Endothelial cell of umbilical vein (primary cell): Measurements from ENCODE around the gene ZFX. TPM values are rescaled to one million over a fixed set of nuclear protein-coding genes. Genes with fewer than 3 reads are reported as not detected.

ENCODE experiments used
- BruUV-seq: library from RNA; stranded (reverse); fragments of 400-500 nt; replicated peaks from 2 replicates; lab custom pipeline; 2021; lab: Mats Ljungman, UMichigan
- CTCF ChIA-PET: fragments of 300-600, 350-600 bp; sonication (Branson Sonifier 250); formaldehyde crosslinking; loops from one replicate; lab custom pipeline; 2021; ENCODE audit warnings: antibody characterized with exemption, inconsistent platforms; lab: Charles Lee
- POLR2A ChIA-PET: fragments of 300-600, 350-600 bp; sonication (Branson Sonifier 250); formaldehyde crosslinking; loops from one replicate; lab custom pipeline; 2021; ENCODE audit warnings: antibody characterized with exemption, inconsistent platforms; lab: Charles Lee
- DNase-seq: peaks from one replicate; pipeline ENCODE4 v3.0.0-alpha.2; 2011; ENCODE audit warnings: low read depth, low spot score
- FAIRE-seq: peaks from 2 replicates; lab custom pipeline; 2011; peaks lifted over from hg19 to GRCh38; lab: Jason Lieb, UNC
- H2AFZ ChIP-seq: 2 replicates; pipeline ENCODE4 v1.6.0; 2012; ENCODE audit warnings: low read depth, low read length, control low read depth, inconsistent platforms
- H3K27ac ChIP-seq: 2 replicates; pipeline ENCODE4 v1.5.1; 2011; ENCODE audit warnings: low read depth, mild to moderate bottlenecking, control low read depth, low read length, moderate library complexity; ENCODE audit not compliant: insufficient read depth
- H3K27me3 ChIP-seq, 2 experiments: 2 replicates each; pipeline versions ENCODE4 v1.6.0 to v1.6.1; 2011; ENCODE audit warnings: low read length in 2 of 2, mixed read lengths in 1 of 2; ENCODE audit not compliant: control insufficient read depth in 2 of 2, insufficient read depth in 2 of 2
- H3K36me3 ChIP-seq, 2 experiments: 2 replicates in 1 of 2; 3 replicates in 1 of 2; pipeline ENCODE4 v1.5.1; 2011; ENCODE audit warnings: low read length in 2 of 2, mild to moderate bottlenecking in 1 of 2, moderate library complexity in 1 of 2; ENCODE audit not compliant: control insufficient read depth in 2 of 2, insufficient read depth in 2 of 2; ENCODE audit errors: extremely low read depth in 1 of 2
- H3K4me1 ChIP-seq: 3 replicates; pipeline ENCODE4 v1.5.1; 2011; ENCODE audit warnings: mild to moderate bottlenecking, low read length; ENCODE audit not compliant: control insufficient read depth, insufficient read depth; ENCODE audit errors: extremely low read depth
- H3K4me2 ChIP-seq: 2 replicates; pipeline ENCODE4 v1.6.1; 2011; ENCODE audit warnings: low read length, control low read depth, mixed read lengths; ENCODE audit not compliant: insufficient read depth
- H3K4me3 ChIP-seq, 3 experiments: fragments of 200-600 bp in 1 of 3; sonication (generic), shearing (Covaris generic) in 1 of 3; replicated peaks in 1 of 3; 2 replicates each; pipeline ENCODE4 v1.5.1; 2011 to 2016; ENCODE audit warnings: control low read depth in 3 of 3, low read length in 3 of 3, mild to moderate bottlenecking in 2 of 3, inconsistent platforms in 1 of 3, low read depth in 1 of 3, moderate library complexity in 1 of 3; ENCODE audit not compliant: insufficient read depth in 1 of 3
- H3K79me2 ChIP-seq: 2 replicates; pipeline ENCODE4 v1.6.0; 2012; ENCODE audit warnings: low read length, inconsistent platforms; ENCODE audit not compliant: control insufficient read depth, insufficient read depth
- H3K9ac ChIP-seq: replicated peaks from 2 replicates; pipeline ENCODE3; 2011; ENCODE audit warnings: low read length, control low read depth; ENCODE audit not compliant: insufficient read depth; ENCODE audit errors: extremely low read depth
- H3K9me1 ChIP-seq: replicated peaks from 3 replicates; pipeline ENCODE4 v1.6.0; 2011; ENCODE audit warnings: mild to moderate bottlenecking, low read length; ENCODE audit not compliant: control insufficient read depth, insufficient read depth; ENCODE audit errors: extremely low read depth
- H3K9me3 ChIP-seq: replicated peaks from 2 replicates; pipeline ENCODE4 v1.5.1; 2012; ENCODE audit warnings: low read length, inconsistent platforms; ENCODE audit not compliant: control insufficient read depth, insufficient read depth
- H4K20me1 ChIP-seq: replicated peaks from 2 replicates; pipeline ENCODE3; 2011; ENCODE audit warnings: mild to moderate bottlenecking, low read length; ENCODE audit not compliant: control insufficient read depth, insufficient read depth; ENCODE audit errors: extremely low read depth
- EZH2 ChIP-seq: IDR thresholded peaks from 2 replicates; pipeline ENCODE4 v1.6.1; 2012; ENCODE audit warnings: borderline replicate concordance, low read depth, mild to moderate bottlenecking, moderate library complexity, low read length, inconsistent platforms; ENCODE audit not compliant: severe bottlenecking
- FOS ChIP-seq: IDR thresholded peaks from 2 replicates; pipeline ENCODE4 v1.6.1; 2011; ENCODE audit warnings: mild to moderate bottlenecking, low read length, moderate library complexity, borderline replicate concordance; ENCODE audit not compliant: insufficient read depth
- JUN ChIP-seq: IDR thresholded peaks from 2 replicates; pipeline ENCODE4 v1.6.1; 2011; ENCODE audit warnings: borderline replicate concordance, low read depth; ENCODE audit not compliant: insufficient read length, insufficient read depth
- MYC ChIP-seq: IDR thresholded peaks from one replicate; pipeline ENCODE4 v1.6.1; 2011; ENCODE audit warnings: mild to moderate bottlenecking, low read depth, low read length
- dilution Hi-C: fragments of 300-500 bp; cut with MboI; formaldehyde crosslinking; loops from one replicate; pipeline ENCODE4 v1.15.0; 2019; ENCODE audit warnings: low sequenced_read_pairs; ENCODE audit not compliant: extremely low pct_ligation_motif_present
- intact Hi-C: fragments of 100-400 bp; cut with micrococcal nuclease; formaldehyde crosslinking; loops from one replicate; pipeline ENCODE4 v1.10.0; 2022
- polyA plus RNA-seq, 4 experiments: library from polyadenylated mRNA; depleted of rRNA in 3 of 4; stranded (reverse) in 3 of 4; unstranded in 1 of 4; fragments of >200 nt; gene quantifications; 2 replicates each; pipeline versions ENCODE4 v1.2.1 to v1.2.3, GENCODE V29; 2011 to 2012; ENCODE audit warnings: missing spikeins in 1 of 4
- total RNA-seq: library from RNA; stranded (reverse); gene quantifications from 2 replicates; pipeline ENCODE4 v1.2.3, GENCODE V29; 2021
- TF ChIP-seq, protein P1 (sequence below): IDR thresholded peaks from 2 replicates; pipeline ENCODE4 v1.6.1; 2011; ENCODE audit not compliant: insufficient read depth, insufficient read length
- TF ChIP-seq, protein P2 (sequence below), 2 donors: IDR thresholded peaks; 1 replicate in 1 of 2; 2 replicates in 1 of 2; pipeline ENCODE4 v1.5.1; 2011; ENCODE audit warnings: low read length in 2 of 2, mild to moderate bottlenecking in 2 of 2, moderate library complexity in 2 of 2, control low read depth in 1 of 2, inconsistent platforms in 1 of 2, low read depth in 1 of 2; ENCODE audit not compliant: insufficient read depth in 1 of 2; ENCODE audit errors: extremely low read depth in 1 of 2

Gene ZFX
- total and polyA plus RNA-seq, 2 donors (not counting 3 experiments of a cell fraction or from before 2014, with no cell fraction given) = 11.4 to 34.1 TPM

DNA sequence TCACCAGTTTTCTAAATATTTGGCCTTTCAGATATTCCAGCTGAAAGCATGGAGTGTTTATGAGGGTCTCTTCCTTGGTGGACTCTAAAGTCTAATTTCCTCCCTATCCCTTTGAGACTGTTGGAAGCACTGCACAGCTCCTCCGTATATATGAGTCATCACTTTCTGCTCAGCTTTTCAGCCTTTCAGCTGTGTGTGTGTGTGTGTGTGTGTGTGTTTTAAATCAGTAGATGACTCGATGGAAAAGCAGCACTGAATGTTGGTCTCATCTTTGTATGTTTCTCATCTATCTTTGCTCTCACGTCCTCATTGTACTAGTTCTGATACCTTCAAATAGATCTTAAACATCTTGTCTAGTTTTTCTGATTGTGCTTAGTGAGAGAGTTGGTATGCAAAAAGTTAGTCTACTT lies 81.6 kb downstream of the ZFX start:
- no peak overlapping the region for H3K9ac ChIP-seq

DNA sequence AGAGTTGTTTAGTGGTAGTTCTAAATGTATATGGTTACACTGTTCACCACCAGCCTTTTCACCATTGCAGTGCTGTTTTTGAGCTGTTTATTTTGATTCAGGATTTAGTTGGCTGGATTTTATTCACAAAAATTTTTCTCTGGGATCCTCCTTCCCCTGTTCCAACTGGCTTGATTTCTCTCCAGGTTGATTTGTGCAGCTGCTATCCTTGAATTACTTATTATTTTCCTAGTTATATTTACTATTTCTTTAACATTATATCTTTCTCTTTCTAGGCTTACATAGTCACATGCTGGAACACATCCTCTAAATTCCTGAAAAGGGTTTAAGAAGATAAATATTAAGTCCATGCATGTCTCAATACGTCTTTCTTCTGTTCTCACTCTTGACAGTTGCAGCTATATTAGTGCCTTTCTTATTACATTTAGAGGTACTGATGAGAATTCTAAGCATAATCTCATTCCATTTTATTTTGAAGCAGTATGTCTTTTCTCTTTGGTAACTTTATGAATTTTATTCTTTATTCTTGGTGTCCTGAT lies 82.2 kb downstream of the ZFX start:
- CTCF ChIA-PET = interaction anchor here (0.8 to 1.1 kb wide), 3 partner anchors 11 to 177 kb away, joined by 3 read pairs; no protein-coding TSS in a partner anchor
- H3K9me3 ChIP-seq = no peaks in the 10 kb centered on the region
- no peak overlapping the region for H3K4me2 ChIP-seq
- H2AFZ ChIP-seq = no peak overlapping the region
- no peak for FAIRE-seq
- H3K9me1 ChIP-seq = no peaks in the 10 kb centered on the region
- TF ChIP-seq EZH2 (no peak), MYC (no peak)
- TF ChIP-seq, protein P1, sequence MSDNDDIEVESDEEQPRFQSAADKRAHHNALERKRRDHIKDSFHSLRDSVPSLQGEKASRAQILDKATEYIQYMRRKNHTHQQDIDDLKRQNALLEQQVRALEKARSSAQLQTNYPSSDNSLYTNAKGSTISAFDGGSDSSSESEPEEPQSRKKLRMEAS = no peak
- TF ChIP-seq, protein P2, sequence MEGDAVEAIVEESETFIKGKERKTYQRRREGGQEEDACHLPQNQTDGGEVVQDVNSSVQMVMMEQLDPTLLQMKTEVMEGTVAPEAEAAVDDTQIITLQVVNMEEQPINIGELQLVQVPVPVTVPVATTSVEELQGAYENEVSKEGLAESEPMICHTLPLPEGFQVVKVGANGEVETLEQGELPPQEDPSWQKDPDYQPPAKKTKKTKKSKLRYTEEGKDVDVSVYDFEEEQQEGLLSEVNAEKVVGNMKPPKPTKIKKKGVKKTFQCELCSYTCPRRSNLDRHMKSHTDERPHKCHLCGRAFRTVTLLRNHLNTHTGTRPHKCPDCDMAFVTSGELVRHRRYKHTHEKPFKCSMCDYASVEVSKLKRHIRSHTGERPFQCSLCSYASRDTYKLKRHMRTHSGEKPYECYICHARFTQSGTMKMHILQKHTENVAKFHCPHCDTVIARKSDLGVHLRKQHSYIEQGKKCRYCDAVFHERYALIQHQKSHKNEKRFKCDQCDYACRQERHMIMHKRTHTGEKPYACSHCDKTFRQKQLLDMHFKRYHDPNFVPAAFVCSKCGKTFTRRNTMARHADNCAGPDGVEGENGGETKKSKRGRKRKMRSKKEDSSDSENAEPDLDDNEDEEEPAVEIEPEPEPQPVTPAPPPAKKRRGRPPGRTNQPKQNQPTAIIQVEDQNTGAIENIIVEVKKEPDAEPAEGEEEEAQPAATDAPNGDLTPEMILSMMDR (IDR thresholded peaks at IDR 0.05; ENCODE audit: extremely low read depth in 1 of 2, insufficient read depth in 1 of 2, low read depth in 1 of 2, low read length in 2 of 2) = no peak
- H3K4me3 ChIP-seq = no peak overlapping the region
- no peak for DNase-seq
- BruUV-seq = no TSS peak
- H3K27me3 ChIP-seq = no peaks in the 10 kb centered on the region
- H3K4me1 ChIP-seq = no peaks in the 10 kb centered on the region
- intact Hi-C loops (no loop called here), dilution Hi-C loops (no loop called here)
- H3K9ac ChIP-seq = no peak overlapping the region
- H3K79me2 ChIP-seq = no peaks in the 10 kb centered on the region
- POLR2A ChIA-PET = no interaction called here
- H3K36me3 ChIP-seq = no peaks in the 10 kb centered on the region
- H3K27ac ChIP-seq = no peak overlapping the region
- H4K20me1 ChIP-seq = no peaks in the 10 kb centered on the region

More for the DNA sequence above, 81.6 kb downstream of the ZFX start:
- ChIA-PET POLR2A (no interaction called here), CTCF (interaction anchor here (0.8 to 1.1 kb wide), 3 partner anchors 11 to 177 kb away, joined by 3 read pairs; no protein-coding TSS in a partner anchor)
- no peak overlapping the region for H2AFZ ChIP-seq
- TF ChIP-seq JUN (peak; percentile 42), FOS (peak; percentile 74), EZH2 (no peak)
- BruUV-seq = no TSS peak
- no peaks in the 10 kb centered on the region for H3K79me2 ChIP-seq
- H3K4me3 ChIP-seq = no peak overlapping the region
- H3K4me1 ChIP-seq = no peaks in the 10 kb centered on the region
- no peaks in the 10 kb centered on the region for H3K9me3 ChIP-seq
- no peak overlapping the region for H3K4me2 ChIP-seq
- no peaks in the 10 kb centered on the region for H3K9me1 ChIP-seq
- DNase-seq = peak; percentile 53
- FAIRE-seq = peak; percentile 79
- no peaks in the 10 kb centered on the region for H3K36me3 ChIP-seq
- dilution Hi-C loops (no loop called here), intact Hi-C loops (no loop called here)
- no peaks in the 10 kb centered on the region for H3K27me3 ChIP-seq
- no peaks in the 10 kb centered on the region for H4K20me1 ChIP-seq
- no peak overlapping the region for H3K27ac ChIP-seq
